ENCODE results near the gene AFDN.

DNA sequence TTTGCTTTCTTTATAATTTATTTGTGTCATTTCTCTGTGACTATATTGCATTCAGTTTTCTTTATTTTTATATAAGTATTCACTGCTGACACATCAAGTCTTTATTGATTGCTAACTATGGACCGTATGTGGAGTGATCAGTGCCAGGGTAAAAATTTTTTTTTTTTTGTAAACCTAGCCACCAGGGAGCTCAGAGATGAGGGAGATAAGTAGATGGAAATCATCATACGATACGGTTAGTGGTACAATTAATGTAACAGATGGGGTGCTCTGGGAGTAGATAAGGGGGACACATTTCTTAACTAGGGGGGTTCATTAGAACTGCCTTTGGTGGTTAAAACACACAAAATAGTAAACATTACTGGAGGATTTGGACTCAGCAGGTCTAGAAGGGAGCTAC, 68.3 kb downstream of the AFDN start:
- TF ChIP-seq, protein P1, sequence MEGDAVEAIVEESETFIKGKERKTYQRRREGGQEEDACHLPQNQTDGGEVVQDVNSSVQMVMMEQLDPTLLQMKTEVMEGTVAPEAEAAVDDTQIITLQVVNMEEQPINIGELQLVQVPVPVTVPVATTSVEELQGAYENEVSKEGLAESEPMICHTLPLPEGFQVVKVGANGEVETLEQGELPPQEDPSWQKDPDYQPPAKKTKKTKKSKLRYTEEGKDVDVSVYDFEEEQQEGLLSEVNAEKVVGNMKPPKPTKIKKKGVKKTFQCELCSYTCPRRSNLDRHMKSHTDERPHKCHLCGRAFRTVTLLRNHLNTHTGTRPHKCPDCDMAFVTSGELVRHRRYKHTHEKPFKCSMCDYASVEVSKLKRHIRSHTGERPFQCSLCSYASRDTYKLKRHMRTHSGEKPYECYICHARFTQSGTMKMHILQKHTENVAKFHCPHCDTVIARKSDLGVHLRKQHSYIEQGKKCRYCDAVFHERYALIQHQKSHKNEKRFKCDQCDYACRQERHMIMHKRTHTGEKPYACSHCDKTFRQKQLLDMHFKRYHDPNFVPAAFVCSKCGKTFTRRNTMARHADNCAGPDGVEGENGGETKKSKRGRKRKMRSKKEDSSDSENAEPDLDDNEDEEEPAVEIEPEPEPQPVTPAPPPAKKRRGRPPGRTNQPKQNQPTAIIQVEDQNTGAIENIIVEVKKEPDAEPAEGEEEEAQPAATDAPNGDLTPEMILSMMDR (IDR thresholded peaks at IDR 0.05) = no peak
- TF ChIP-seq POLR2AphosphoS5 (IDR thresholded peaks at IDR 0.05; ENCODE audit: insufficient read depth in 1 of 2, low read depth in 1 of 2) (no peak), POLR2A (IDR thresholded peaks at IDR 0.05) (no peak)

All from vagina (tissue), 2 donors.